Naive thymus-derived CD4-positive, alpha-beta T cell (primary cell): ENCODE data around the gene C11orf91. TPM values are rescaled to one million over a fixed set of nuclear protein-coding genes. Genes with fewer than 3 reads are reported as not detected.

Experiments
- ATAC-seq: fragments of 150-1000 bp; cut with Tn5 transposase; 2 replicates; pipeline ENCODE4 v1.10.0; 2021; ENCODE audit warnings: mild to moderate bottlenecking, moderate library complexity
- CTCF ChIA-PET: fragments of 350-600 bp; sonication (Branson Sonifier 250); formaldehyde crosslinking; loops from one replicate; lab custom pipeline; 2021; ENCODE audit warnings: antibody characterized with exemption; lab: Charles Lee
- POLR2A ChIA-PET: fragments of 350-600 bp; sonication (Branson Sonifier 250); formaldehyde crosslinking; loops from one replicate; lab custom pipeline; 2021; ENCODE audit warnings: antibody characterized with exemption, inconsistent platforms; lab: Charles Lee
- DNase-seq, 9 donors: peaks; one replicate each; pipeline versions ENCODE4 v3.0.0 to v3.0.0-alpha.2; 2020 to 2022; ENCODE audit warnings: mixed read lengths in 1 of 9
- H3K27ac ChIP-seq: one replicate; pipeline ENCODE4 v1.7.0; 2013; ENCODE audit warnings: mild to moderate bottlenecking, low read depth, low read length, moderate library complexity
- H3K27me3 ChIP-seq, 2 donors: one replicate each; pipeline ENCODE4 v1.7.0; 2013; ENCODE audit warnings: low read length in 2 of 2, mild to moderate bottlenecking in 2 of 2, moderate library complexity in 2 of 2; ENCODE audit not compliant: control insufficient read depth in 2 of 2, insufficient read depth in 2 of 2
- H3K36me3 ChIP-seq, 3 experiments: 1 replicate in 2 of 3; 2 replicates in 1 of 3; pipeline ENCODE4 v1.7.0; 2013; ENCODE audit warnings: low read length in 3 of 3, mild to moderate bottlenecking in 3 of 3, moderate library complexity in 1 of 3; ENCODE audit not compliant: insufficient read depth in 3 of 3, control insufficient read depth in 2 of 3
- H3K4me1 ChIP-seq, 2 donors: one replicate each; pipeline ENCODE4 v1.7.0; 2013; ENCODE audit warnings: low read length in 2 of 2, mild to moderate bottlenecking in 2 of 2, moderate library complexity in 1 of 2; ENCODE audit not compliant: control insufficient read depth in 2 of 2, insufficient read depth in 2 of 2
- H3K4me3 ChIP-seq: 2 replicates; pipeline ENCODE4 v1.7.0; 2013; ENCODE audit warnings: mild to moderate bottlenecking, low read length
- H3K9me3 ChIP-seq, 3 experiments: 1 replicate in 2 of 3; 2 replicates in 1 of 3; pipeline ENCODE4 v1.7.0; 2013; ENCODE audit warnings: low read length in 3 of 3; ENCODE audit not compliant: control insufficient read depth in 2 of 3
- H3K27ac Mint-ChIP-seq, 9 donors: one replicate each; pipeline ENCODE4 v1.8.0; 2020 to 2022; ENCODE audit warnings: mixed read lengths in 9 of 9, mild to moderate bottlenecking in 8 of 9, moderate library complexity in 5 of 9, inconsistent platforms in 2 of 9
- H3K27me3 Mint-ChIP-seq, 5 donors: one replicate each; pipeline ENCODE4 v1.8.0; 2021 to 2022; ENCODE audit warnings: mixed read lengths in 5 of 5, mild to moderate bottlenecking in 1 of 5
- H3K36me3 Mint-ChIP-seq, 5 donors: one replicate each; pipeline ENCODE4 v1.8.0; 2020 to 2022; ENCODE audit warnings: mixed read lengths in 5 of 5, mild to moderate bottlenecking in 3 of 5, inconsistent platforms in 1 of 5
- H3K4me1 Mint-ChIP-seq, 7 donors: one replicate each; pipeline ENCODE4 v1.8.0; 2020 to 2022; ENCODE audit warnings: mixed read lengths in 7 of 7, mild to moderate bottlenecking in 3 of 7, inconsistent platforms in 1 of 7
- H3K4me3 Mint-ChIP-seq, 10 donors: one replicate each; pipeline ENCODE4 v1.8.0; 2020 to 2022; ENCODE audit warnings: mild to moderate bottlenecking in 10 of 10, mixed read lengths in 10 of 10, moderate library complexity in 6 of 10, inconsistent platforms in 2 of 10
- H3K9me3 Mint-ChIP-seq, 11 donors: one replicate each; pipeline ENCODE4 v1.8.0; 2020 to 2022; ENCODE audit warnings: mixed read lengths in 11 of 11, mild to moderate bottlenecking in 4 of 11, inconsistent platforms in 1 of 11, moderate library complexity in 1 of 11
- intact Hi-C, 2 donors: fragments of 100-400 bp; cut with micrococcal nuclease; formaldehyde crosslinking; loops; one replicate each; pipeline ENCODE4 v1.15.1; 2023
- polyA plus RNA-seq, 2 donors: library from polyadenylated mRNA; unstranded; fragments of 300-500 nt; fragmentation: Illumina TruSeq; gene quantifications; one replicate each; pipeline ENCODE4 v1.2.3, GENCODE V29; 2021
- total RNA-seq, 6 experiments: library from RNA in 5 of 6; stranded (reverse) in 5 of 6; gene quantifications; 1 replicate in 5 of 6; 2 replicates in 1 of 6; pipeline ENCODE4 v1.2.3 and lab custom pipeline; 2021 to 2026

The C11orf91 gene
- total and polyA plus RNA-seq, 7 experiments from 2014 or later = not detected

- Histone ChIP-seq H3K27me3 (no peaks in the 10 kb centered on the region), H3K4me3 (no peak overlapping the region), H3K4me1 (peaks cover 9 to 16% of the 10 kb centered on the region in 2 donors), H3K9me3 (no peaks in the 10 kb centered on the region), H3K36me3 (peaks cover 0 to 4% (median 0%) of the 10 kb centered on the region in 3 experiments), H3K27ac (no peak overlapping the region)
- Mint-ChIP-seq H3K4me1 (peaks cover 16 to 35% (median 30%) of the 10 kb centered on the region in 7 donors), H3K27me3 (peaks cover 0 to 11% (median 0%) of the 10 kb centered on the region in 5 donors), H3K4me3 (peak overlapping the region in 9 of 10 donors; percentile 29 to 97 (median 92)), H3K9me3 (peaks cover 0 to 7% (median 0%) of the 10 kb centered on the region in 11 donors), H3K27ac (peak overlapping the region; percentile 1 to 89 (median 75)), H3K36me3 (peaks cover 0 to 14% (median 0%) of the 10 kb centered on the region in 5 donors)
- POLR2A ChIA-PET = interaction anchor here (0.7 to 3.8 kb wide), 6 partner anchors 37 to 843 kb away, joined by 3 to 22 read pairs (median 3); partner anchors contain the start of genes CSTF3, DEPDC7 and FBXO3
- CTCF ChIA-PET = interaction anchor here (0.7 to 1.2 kb wide), 4 partner anchors 22 to 577 kb away, joined by 3 to 4 read pairs (median 4); no protein-coding TSS in a partner anchor
- intact Hi-C loops = loop anchor here in 1 of 2 donors (2.0 to 10.0 kb wide), 3 partner anchors 577 to 845 kb away; partner anchors contain the start of genes ABTB2, CSTF3 and QSER1
- ATAC-seq (no peak), DNase-seq (no peak)
These were observed 36.8 kb upstream of the C11orf91 start for GRCh38 chr11:33737362-33737821.

- peak; percentile 92 for ATAC-seq
- Histone ChIP-seq H3K9me3 (no peaks in the 10 kb centered on the region), H3K4me3 (peak within 1 kb of the TSS; percentile 76), H3K4me1 (peaks cover 9 to 17% of the 10 kb centered on the region in 2 donors), H3K27ac (peak within 1 kb of the TSS; percentile 72), H3K27me3 (no peaks in the 10 kb centered on the region), H3K36me3 (peaks cover 0 to 4% (median 0%) of the 10 kb centered on the region in 3 experiments)
- H3K9me3 Mint-ChIP-seq = peaks cover 0 to 7% (median 0%) of the 10 kb centered on the region in 11 donors
- H3K4me3 Mint-ChIP-seq = peak within 1 kb of the TSS; percentile 87 to 97 (median 92)
- ChIA-PET CTCF (interaction anchor here (0.6 to 1.2 kb wide), 2 partner anchors 42 to 576 kb away, joined by 3 read pairs; no protein-coding TSS in a partner anchor), POLR2A (interaction anchor here (0.6 to 3.8 kb wide), 10 partner anchors 9 to 842 kb away, joined by 3 to 22 read pairs (median 3); partner anchors contain the start of genes C11orf91, CSTF3 and FBXO3)
- H3K36me3 Mint-ChIP-seq = peaks cover 0 to 12% (median 0%) of the 10 kb centered on the region in 5 donors
- peaks cover 0 to 11% (median 0%) of the 10 kb centered on the region in 5 donors for H3K27me3 Mint-ChIP-seq
- H3K27ac Mint-ChIP-seq = peak within 1 kb of the TSS; percentile 79 to 94 (median 86)
- H3K4me1 Mint-ChIP-seq = peaks cover 21 to 41% (median 36%) of the 10 kb centered on the region in 7 donors
- intact Hi-C loops = loop anchor here (1.0 to 10.0 kb wide), 10 partner anchors 8 to 844 kb away; partner anchors contain the start of genes C11orf91 (in 2 of the 2), CSTF3 (in 2 of the 2), FBXO3 (in 2 of the 2) and ABTB2 (in 1 of the 2)
- peak; percentile 75 to 94 (median 85) for DNase-seq
These were observed 35.7 kb upstream of the C11orf91 start, which contains the start of gene CD59 for GRCh38 chr11:33736148-33736812. CD59 (minus strand) TSS chr11:33736423; CDS start chr11:33722445, 13,978 bp downstream.

- H3K4me3 ChIP-seq = peak overlapping the region; percentile 76
- peaks cover 21 to 41% (median 36%) of the 10 kb centered on the region in 7 donors for H3K4me1 Mint-ChIP-seq
These were observed 34.9 kb upstream of the C11orf91 start for GRCh38 chr11:33735271-33736147.

GRCh38 chr11:33734441-33735270, 34.0 kb upstream of the C11orf91 start:
- H3K4me1 Mint-ChIP-seq = peaks cover 21 to 41% (median 36%) of the 10 kb centered on the region in 7 donors
- peaks cover 9 to 17% of the 10 kb centered on the region in 2 donors for H3K4me1 ChIP-seq
- intact Hi-C loops = loop anchor here (1.0 to 10.0 kb wide), 6 partner anchors 9 to 842 kb away; partner anchors contain the start of genes ABTB2 (in 1 of the 2) and QSER1 (in 1 of the 2)
- H3K27me3 ChIP-seq = no peaks in the 10 kb centered on the region
- H3K27ac Mint-ChIP-seq = peak overlapping the region; percentile 25 to 94 (median 86)
- no peaks in the 10 kb centered on the region for H3K9me3 ChIP-seq
- ChIA-PET POLR2A (interaction anchor here (0.8 to 3.8 kb wide), 4 partner anchors 15 to 371 kb away, joined by 3 to 22 read pairs (median 4); partner anchors contain the start of genes FBXO3 and NAT10), CTCF (interaction anchor here (1.4 kb wide), 1 partner anchor 8 kb away, joined by 6 read pairs; no protein-coding TSS in a partner anchor)
- peaks cover 0 to 7% (median 0%) of the 10 kb centered on the region in 11 donors for H3K9me3 Mint-ChIP-seq
- H3K4me3 Mint-ChIP-seq = peak overlapping the region; percentile 87 to 97 (median 92)
- peak overlapping the region; percentile 76 for H3K4me3 ChIP-seq
- H3K36me3 ChIP-seq = peaks cover 0 to 7% (median 0%) of the 10 kb centered on the region in 3 experiments
- DNase-seq (no peak), ATAC-seq (no peak)
- peaks cover 0 to 16% (median 0%) of the 10 kb centered on the region in 5 donors for H3K36me3 Mint-ChIP-seq
- peaks cover 0 to 11% (median 0%) of the 10 kb centered on the region in 5 donors for H3K27me3 Mint-ChIP-seq
- peak overlapping the region; percentile 72 for H3K27ac ChIP-seq

More at GRCh38 chr11:33735271-33736147, 34.9 kb upstream of the C11orf91 start:
- Histone ChIP-seq H3K4me1 (peaks cover 9 to 17% of the 10 kb centered on the region in 2 donors), H3K9me3 (no peaks in the 10 kb centered on the region), H3K36me3 (peaks cover 0 to 6% (median 0%) of the 10 kb centered on the region in 3 experiments), H3K27me3 (no peaks in the 10 kb centered on the region), H3K27ac (peak overlapping the region; percentile 72)
- Mint-ChIP-seq H3K36me3 (peaks cover 0 to 12% (median 0%) of the 10 kb centered on the region in 5 donors), H3K9me3 (peaks cover 0 to 7% (median 0%) of the 10 kb centered on the region in 11 donors), H3K4me3 (peak overlapping the region; percentile 87 to 97 (median 92)), H3K27ac (peak overlapping the region; percentile 79 to 94 (median 86)), H3K27me3 (peaks cover 0 to 11% (median 0%) of the 10 kb centered on the region in 5 donors)
- ChIA-PET CTCF (interaction anchor here (0.6 kb wide), 1 partner anchor 41 kb away, joined by 3 read pairs; no protein-coding TSS in a partner anchor), POLR2A (interaction anchor here (0.8 to 3.8 kb wide), 6 partner anchors 15 to 841 kb away, joined by 3 to 22 read pairs (median 4); partner anchors contain the start of gene FBXO3)
- ATAC-seq (peak; percentile 57), DNase-seq (peak in 8 of 9 donors; percentile 24 to 56 (median 37))
- intact Hi-C loops = loop anchor here (1.0 to 10.0 kb wide), 14 partner anchors 7 to 843 kb away; partner anchors contain the start of genes C11orf91 (in 2 of the 2), CSTF3 (in 2 of the 2), FBXO3 (in 2 of the 2) and ABTB2 (in 1 of the 2)

GRCh38 chr11:33733980-33734379, 33.4 kb upstream of the C11orf91 start:
- peak overlapping the region in 1 of 9 donors; percentile 80 for H3K27ac Mint-ChIP-seq
- no peak overlapping the region for H3K4me3 ChIP-seq
- H3K4me1 Mint-ChIP-seq = peaks cover 24 to 45% (median 40%) of the 10 kb centered on the region in 7 donors
- ChIA-PET CTCF (interaction anchor here (0.6 to 1.4 kb wide), 2 partner anchors 8 to 765 kb away, joined by 3 to 6 read pairs; no protein-coding TSS in a partner anchor), POLR2A (interaction anchor here (0.8 to 3.8 kb wide), 3 partner anchors 37 to 371 kb away, joined by 3 to 22 read pairs (median 3); partner anchors contain the start of genes FBXO3 and NAT10)
- intact Hi-C loops = loop anchor here (2.0 to 10.0 kb wide), 3 partner anchors 17 to 621 kb away; partner anchors contain the start of gene ABTB2 (in 1 of the 2)
- peak overlapping the region; percentile 40 to 94 (median 91) for H3K4me3 Mint-ChIP-seq
- peaks cover 0 to 11% (median 0%) of the 10 kb centered on the region in 5 donors for H3K27me3 Mint-ChIP-seq
- H3K9me3 ChIP-seq = no peaks in the 10 kb centered on the region
- H3K4me1 ChIP-seq = peaks cover 9 to 17% of the 10 kb centered on the region in 2 donors
- peak in 1 of 9 donors; percentile 9 for DNase-seq
- no peaks in the 10 kb centered on the region for H3K27me3 ChIP-seq
- H3K27ac ChIP-seq = no peak overlapping the region
- ATAC-seq = no peak
- peaks cover 0 to 7% (median 0%) of the 10 kb centered on the region in 11 donors for H3K9me3 Mint-ChIP-seq
- peaks cover 0 to 7% (median 0%) of the 10 kb centered on the region in 3 experiments for H3K36me3 ChIP-seq
- peaks cover 0 to 19% (median 0%) of the 10 kb centered on the region in 5 donors for H3K36me3 Mint-ChIP-seq
